Natural killer cell (primary cell): ENCODE results near the gene TAX1BP1. TPM values are rescaled to one million over a fixed set of nuclear protein-coding genes. Genes with fewer than 3 reads are reported as not detected.

Experiments
- ATAC-seq, 3 donors: fragments of 150-1000 bp in 2 of 3; fragments of 200-7000 bp in 1 of 3; cut with Tn5 transposase; 1 replicate in 1 of 3; 2 replicates in 2 of 3; pipeline ENCODE4 v1.10.0; 2021; ENCODE audit warnings: mild to moderate bottlenecking in 2 of 3, moderate library complexity in 2 of 3
- DNase-seq, 2 donors: peaks; one replicate each; pipeline versions ENCODE4 v3.0.0 to v3.0.0-alpha.2; 2013 to 2021; ENCODE audit warnings: mixed read lengths in 1 of 2
- H3K27ac ChIP-seq: one replicate; pipeline ENCODE4 v1.5.1; 2013; ENCODE audit warnings: mild to moderate bottlenecking, low read length
- H3K27me3 ChIP-seq: one replicate; pipeline ENCODE4 v1.6.1; 2013; ENCODE audit warnings: low read length; ENCODE audit not compliant: control insufficient read depth, insufficient read depth
- H3K36me3 ChIP-seq: one replicate; pipeline ENCODE4 v1.6.1; 2013; ENCODE audit warnings: low read length; ENCODE audit not compliant: control insufficient read depth, insufficient read depth
- H3K4me1 ChIP-seq: one replicate; pipeline ENCODE4 v1.6.1; 2013; ENCODE audit warnings: low read length; ENCODE audit not compliant: control insufficient read depth, insufficient read depth
- H3K4me3 ChIP-seq: one replicate; pipeline ENCODE4 v1.5.1; 2013; ENCODE audit warnings: low read length
- H3K9me3 ChIP-seq: one replicate; pipeline ENCODE4 v1.6.1; 2013; ENCODE audit warnings: low read length; ENCODE audit not compliant: control insufficient read depth, insufficient read depth
- H3K27ac Mint-ChIP-seq, 2 donors: one replicate each; pipeline ENCODE4 v1.8.0; 2022; ENCODE audit warnings: mild to moderate bottlenecking in 2 of 2, mixed read lengths in 2 of 2, moderate library complexity in 1 of 2
- H3K27me3 Mint-ChIP-seq, 2 donors: one replicate each; pipeline ENCODE4 v1.8.0; 2022; ENCODE audit warnings: low read depth in 2 of 2, mixed read lengths in 2 of 2
- H3K36me3 Mint-ChIP-seq: one replicate; pipeline ENCODE4 v1.8.0; 2022; ENCODE audit warnings: mixed read lengths
- H3K4me1 Mint-ChIP-seq, 2 donors: one replicate each; pipeline ENCODE4 v1.8.0; 2022; ENCODE audit warnings: mixed read lengths in 2 of 2
- H3K4me3 Mint-ChIP-seq: one replicate; pipeline ENCODE4 v1.8.0; 2022; ENCODE audit warnings: mild to moderate bottlenecking, moderate library complexity, mixed read lengths
- H3K9me3 Mint-ChIP-seq, 2 donors: one replicate each; pipeline ENCODE4 v1.8.0; 2022; ENCODE audit warnings: mixed read lengths in 2 of 2
- WGBS: methylation state at CpG from one replicate; pipeline ENCODE4 v1.1.7; 2013; ENCODE audit warnings: missing lambda C conversion rate; ENCODE audit not compliant: insufficient coverage; 5-methylcytosine and 5-hydroxymethylcytosine counted together
- intact Hi-C: fragments of 100-400 bp; cut with micrococcal nuclease; formaldehyde crosslinking; loops from one replicate; pipeline ENCODE4 v1.14.2; 2022
- total RNA-seq, 4 donors: library from RNA; stranded (reverse); fragments of 120-200 nt in 1 of 4; gene quantifications; one replicate each; pipeline versions ENCODE4 v1.2.3 to v1.2.4, GENCODE V29; 2013 to 2022
- TF ChIP-seq, protein P1 (sequence below): fragments of 200-600 bp; IDR thresholded peaks from one replicate; pipeline ENCODE4 v1.8.0; 2022; ENCODE audit warnings: antibody characterized with exemption

Gene TAX1BP1
- total RNA-seq, 3 donors from 2014 or later (not counting 1 experiment from before 2014, with no cell fraction given), result 135 to 158 (median 150) TPM

GRCh38 chr7:27704422-27705199 lies 35.4 kb upstream of the TAX1BP1 start:
- H3K4me3 ChIP-seq, result no peak overlapping the region
- no peak for ATAC-seq
- H3K27me3 Mint-ChIP-seq, result peaks cover 5 to 7% of the 10 kb centered on the region in 2 donors
- H3K36me3 Mint-ChIP-seq, result no peaks in the 10 kb centered on the region
- H3K4me1 ChIP-seq, result no peaks in the 10 kb centered on the region
- TF ChIP-seq, protein P1, sequence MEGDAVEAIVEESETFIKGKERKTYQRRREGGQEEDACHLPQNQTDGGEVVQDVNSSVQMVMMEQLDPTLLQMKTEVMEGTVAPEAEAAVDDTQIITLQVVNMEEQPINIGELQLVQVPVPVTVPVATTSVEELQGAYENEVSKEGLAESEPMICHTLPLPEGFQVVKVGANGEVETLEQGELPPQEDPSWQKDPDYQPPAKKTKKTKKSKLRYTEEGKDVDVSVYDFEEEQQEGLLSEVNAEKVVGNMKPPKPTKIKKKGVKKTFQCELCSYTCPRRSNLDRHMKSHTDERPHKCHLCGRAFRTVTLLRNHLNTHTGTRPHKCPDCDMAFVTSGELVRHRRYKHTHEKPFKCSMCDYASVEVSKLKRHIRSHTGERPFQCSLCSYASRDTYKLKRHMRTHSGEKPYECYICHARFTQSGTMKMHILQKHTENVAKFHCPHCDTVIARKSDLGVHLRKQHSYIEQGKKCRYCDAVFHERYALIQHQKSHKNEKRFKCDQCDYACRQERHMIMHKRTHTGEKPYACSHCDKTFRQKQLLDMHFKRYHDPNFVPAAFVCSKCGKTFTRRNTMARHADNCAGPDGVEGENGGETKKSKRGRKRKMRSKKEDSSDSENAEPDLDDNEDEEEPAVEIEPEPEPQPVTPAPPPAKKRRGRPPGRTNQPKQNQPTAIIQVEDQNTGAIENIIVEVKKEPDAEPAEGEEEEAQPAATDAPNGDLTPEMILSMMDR, result no peak
- no peaks in the 10 kb centered on the region for H3K27me3 ChIP-seq
- H3K4me3 Mint-ChIP-seq, result no peak overlapping the region
- H3K27ac Mint-ChIP-seq, result no peak overlapping the region
- no peaks in the 10 kb centered on the region for H3K9me3 ChIP-seq
- intact Hi-C loops, result no loop called here
- 80% methylated on average over 2 of the region's 3 CpGs for whole genome bisulfite sequencing
- no peak overlapping the region for H3K27ac ChIP-seq
- H3K4me1 Mint-ChIP-seq, result no peaks in the 10 kb centered on the region
- DNase-seq, result no peak
- no peaks in the 10 kb centered on the region for H3K36me3 ChIP-seq
- no peaks in the 10 kb centered on the region for H3K9me3 Mint-ChIP-seq

DNA sequence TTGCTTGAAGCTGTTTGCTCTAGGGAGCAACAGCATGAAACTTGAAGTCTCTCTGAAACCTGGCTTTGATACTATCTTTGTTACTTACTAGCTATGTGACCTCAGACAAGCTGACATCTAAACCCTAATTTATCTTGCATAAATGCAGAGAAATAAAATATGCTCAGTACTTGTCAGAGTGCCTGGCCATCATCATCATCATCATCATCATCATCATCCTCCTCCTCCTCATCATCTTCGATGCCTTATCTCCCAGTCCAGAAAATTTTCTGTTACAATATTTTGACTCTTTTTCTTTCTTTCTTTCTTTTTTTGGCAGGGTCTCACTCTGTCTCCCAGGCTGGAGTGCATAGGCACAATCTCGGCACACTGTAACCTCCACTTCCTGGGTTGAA lies 34.8 kb upstream of the TAX1BP1 start:
- Mint-ChIP-seq H3K27me3 (peaks cover 5 to 7% of the 10 kb centered on the region in 2 donors), H3K9me3 (no peaks in the 10 kb centered on the region), H3K36me3 (no peaks in the 10 kb centered on the region), H3K27ac (no peak overlapping the region), H3K4me3 (no peak overlapping the region), H3K4me1 (no peaks in the 10 kb centered on the region)
- TF ChIP-seq, protein P1, result no peak
- Histone ChIP-seq H3K27ac (no peak overlapping the region), H3K27me3 (no peaks in the 10 kb centered on the region), H3K9me3 (no peaks in the 10 kb centered on the region), H3K4me3 (no peak overlapping the region), H3K4me1 (no peaks in the 10 kb centered on the region), H3K36me3 (no peaks in the 10 kb centered on the region)
- no peak for ATAC-seq
- no peak for DNase-seq
- 95% methylated on average over 2 of the region's 2 CpGs for WGBS
- intact Hi-C loops, result no loop called here

DNA sequence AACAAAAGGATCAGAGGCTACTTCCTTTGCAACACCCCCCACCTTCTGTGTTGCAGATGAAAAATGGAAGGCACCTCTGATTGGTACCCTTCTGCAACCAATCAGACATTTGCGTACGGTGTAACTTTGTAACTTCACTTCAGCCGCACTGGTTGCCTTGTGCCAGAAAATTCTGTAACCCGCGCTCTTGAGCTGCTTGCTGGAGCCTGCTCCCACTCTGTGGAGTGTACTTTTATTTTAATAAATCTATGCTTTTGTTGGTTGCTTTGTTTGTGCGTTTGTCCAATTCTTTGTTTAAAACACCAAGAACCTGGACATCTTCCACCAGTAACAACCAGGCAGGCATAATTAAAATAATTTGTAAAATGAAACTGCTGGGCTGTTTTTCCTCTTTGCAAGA lies 31.5 kb upstream of the TAX1BP1 start:
- H3K4me3 ChIP-seq, result no peak overlapping the region
- Mint-ChIP-seq H3K27me3 (peaks cover 0 to 8% of the 10 kb centered on the region in 2 donors), H3K27ac (no peak overlapping the region), H3K36me3 (no peaks in the 10 kb centered on the region), H3K4me3 (no peak overlapping the region), H3K4me1 (no peaks in the 10 kb centered on the region), H3K9me3 (no peaks in the 10 kb centered on the region)
- H3K4me1 ChIP-seq, result no peaks in the 10 kb centered on the region
- H3K27me3 ChIP-seq, result no peaks in the 10 kb centered on the region
- ATAC-seq (no peak), DNase-seq (no peak)
- H3K36me3 ChIP-seq, result no peaks in the 10 kb centered on the region
- TF ChIP-seq, protein P1, result no peak
- H3K27ac ChIP-seq, result no peak overlapping the region
- intact Hi-C loops, result no loop called here
- WGBS, result 100% methylated on average over 4 of the region's 6 CpGs
- H3K9me3 ChIP-seq, result no peaks in the 10 kb centered on the region
